IPS-18c (cell line): ENCODE data around the gene SLC35A4.
A peak's percentile ranks its signal among the peaks of the same experiment; 100 is the strongest.

Source experiments
- H3K4me3 ChIP-seq: 2 replicates; pipeline ENCODE4 v1.7.0; 2013; ENCODE audit warnings: low read depth, mild to moderate bottlenecking, low read length, moderate library complexity; ENCODE audit not compliant: insufficient read depth
- H3K9me3 ChIP-seq: one replicate; pipeline ENCODE4 v1.6.1; 2013; ENCODE audit warnings: mild to moderate bottlenecking, low read length, moderate library complexity; ENCODE audit not compliant: control insufficient read depth, insufficient read depth

The SLC35A4 gene

DNA sequence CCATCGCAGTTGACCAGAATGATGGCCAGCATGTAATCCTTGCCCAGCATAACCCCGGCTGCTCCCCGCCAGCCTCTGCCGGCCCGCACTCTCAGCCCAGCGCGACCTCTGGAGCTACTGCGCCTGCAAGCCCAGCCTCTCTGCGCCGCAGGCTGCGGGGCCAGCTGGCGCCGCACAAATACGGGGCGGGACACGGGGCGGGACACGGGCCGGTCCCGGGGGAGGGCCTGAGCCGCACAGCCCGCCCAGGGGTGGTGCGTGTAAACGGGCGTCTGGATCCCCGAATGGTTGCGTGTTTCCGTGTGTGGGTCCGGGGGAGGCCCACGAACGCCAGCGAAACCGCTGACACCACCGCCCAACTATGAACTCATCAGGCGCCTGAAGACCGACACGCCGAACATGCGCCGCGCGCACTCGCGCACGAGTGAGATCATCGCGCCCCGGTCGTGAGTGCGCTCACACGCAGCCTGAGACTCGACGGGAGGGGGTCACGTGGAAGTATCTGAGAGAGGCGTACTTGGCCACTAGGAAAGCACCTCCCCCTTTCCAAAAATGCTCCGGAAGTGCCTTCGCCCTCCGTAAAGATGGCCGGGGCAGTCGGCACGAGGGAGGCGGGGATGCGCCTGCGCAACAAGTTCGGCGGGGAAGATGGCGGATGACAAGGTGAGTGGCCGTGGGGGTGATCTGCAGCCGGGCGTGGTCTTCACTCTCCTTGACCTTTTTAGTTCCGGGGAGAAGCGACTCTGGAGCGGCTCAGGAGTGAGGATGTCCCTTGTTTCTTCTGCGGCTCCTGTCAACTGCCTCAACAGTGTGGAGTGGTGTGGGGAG is at the start of gene SLC35A4, which contains the start of gene APBB3:
Gene SLC35A4, plus strand, starts transcription at position 633 of the 828 bp plus-strand sequence. CDS start 2,342 bp downstream, outside the sequence.
Gene APBB3, minus strand, starts transcription at position 403 of the 828 bp plus-strand sequence. Its CDS starts 353 bp downstream, at position 50.
- Histone ChIP-seq H3K9me3 (no peaks in the 10 kb centered on the region), H3K4me3 (peak within 1 kb of the TSS; percentile 89)

DNA sequence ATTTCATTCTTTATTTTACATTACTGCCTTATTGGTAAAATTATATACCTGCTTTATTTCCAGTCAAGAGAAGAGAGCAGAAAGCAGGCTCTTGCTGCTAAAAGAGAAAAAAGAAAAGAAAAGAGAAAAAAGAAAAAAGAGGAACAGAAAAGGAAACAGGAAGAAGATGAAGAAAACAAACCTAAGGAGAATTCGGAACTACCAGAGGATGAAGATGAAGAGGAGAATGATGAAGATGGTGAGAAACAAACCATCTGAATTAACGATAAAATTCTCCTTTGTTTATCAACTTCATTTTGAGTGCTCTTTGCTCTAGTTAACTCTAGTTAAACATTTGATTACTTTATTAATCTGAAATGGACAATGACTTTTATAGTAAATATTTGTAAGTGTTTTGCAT is 40.6 kb upstream of the SLC35A4 start:
- no peak overlapping the region for H3K4me3 ChIP-seq
- no peaks in the 10 kb centered on the region for H3K9me3 ChIP-seq

GRCh38 chr5:140540227-140540626 is 24.4 kb upstream of the SLC35A4 start:
- H3K4me3 ChIP-seq, result no peak overlapping the region
- no peaks in the 10 kb centered on the region for H3K9me3 ChIP-seq

GRCh38 chr5:140542972-140543371 is 21.7 kb upstream of the SLC35A4 start:
- H3K9me3 ChIP-seq, result no peaks in the 10 kb centered on the region
- no peak overlapping the region for H3K4me3 ChIP-seq

GRCh38 chr5:140544986-140545385 is 19.6 kb upstream of the SLC35A4 start:
- H3K4me3 ChIP-seq, result no peak overlapping the region
- H3K9me3 ChIP-seq, result no peaks in the 10 kb centered on the region

DNA sequence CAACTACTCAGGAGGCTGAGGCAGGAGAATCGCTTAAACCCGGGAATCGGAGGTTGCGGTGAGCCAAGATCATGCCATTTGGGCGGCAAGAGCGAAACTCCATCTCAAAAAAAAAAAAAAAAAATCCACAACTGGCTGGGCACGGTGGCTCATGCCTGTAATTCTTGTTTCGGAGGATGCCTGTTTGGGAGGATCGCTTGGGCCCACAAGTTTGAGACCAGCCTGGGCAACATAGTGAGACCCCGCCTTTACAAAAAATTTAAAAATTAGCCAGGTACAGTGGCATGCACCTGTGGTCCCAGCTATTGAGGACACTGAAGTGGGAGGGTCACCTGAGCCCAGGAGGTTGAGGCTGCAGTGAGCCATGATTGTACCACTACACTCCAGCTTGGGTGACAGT is 19.0 kb upstream of the SLC35A4 start:
- no peak overlapping the region for H3K4me3 ChIP-seq
- H3K9me3 ChIP-seq, result no peaks in the 10 kb centered on the region

DNA sequence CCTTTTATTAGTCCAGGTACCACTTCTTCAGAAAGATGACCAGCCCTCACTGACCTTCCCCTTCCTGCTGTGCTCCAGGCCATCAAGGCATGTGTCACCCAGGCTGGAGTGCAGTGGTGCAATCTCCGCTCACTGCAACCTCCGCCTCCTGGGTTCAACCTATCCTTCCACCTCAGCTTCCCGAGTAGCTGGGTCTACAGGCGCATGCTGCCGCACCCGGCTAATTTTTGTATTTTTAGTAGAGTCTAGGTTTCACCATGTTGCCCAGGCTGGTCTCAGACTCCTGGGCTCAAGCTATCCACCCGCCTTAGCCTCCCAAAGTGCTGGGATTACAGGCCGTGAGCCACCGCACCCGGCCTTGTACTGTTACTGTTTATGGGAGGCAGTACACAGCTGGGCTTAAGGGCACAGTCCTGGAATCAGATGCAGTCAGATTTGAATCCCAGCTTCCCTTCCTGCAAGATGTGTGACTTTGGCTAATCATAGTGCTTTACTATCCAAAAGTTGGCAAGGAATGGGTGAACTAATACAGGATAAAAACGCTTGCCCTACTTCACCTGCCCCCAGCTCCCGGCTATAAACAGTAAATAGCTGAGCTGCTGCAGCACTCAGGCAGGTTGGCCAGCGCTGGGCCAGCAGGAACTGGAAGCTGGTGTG is 17.6 kb upstream of the SLC35A4 start:
- no peaks in the 10 kb centered on the region for H3K9me3 ChIP-seq
- peak overlapping the region; percentile 36; the same call in 1 of the 2 replicates for H3K4me3 ChIP-seq

GRCh38 chr5:140547508-140548299 is 16.9 kb upstream of the SLC35A4 start, which contains the start of gene EIF4EBP3:
EIF4EBP3 (plus strand) TSS chr5:140547662; CDS start chr5:140547738, 76 bp downstream.
- peaks cover 2% of the 10 kb centered on the region for H3K9me3 ChIP-seq
- H3K4me3 ChIP-seq, result peak within 1 kb of the TSS; percentile 71

- peak overlapping the region; percentile 71 for H3K4me3 ChIP-seq
- H3K9me3 ChIP-seq, result peaks cover 2% of the 10 kb centered on the region
Observed at GRCh38 chr5:140548300-140548688, 16.3 kb upstream of the SLC35A4 start.

GRCh38 chr5:140548791-140549190 is 15.8 kb upstream of the SLC35A4 start:
- Histone ChIP-seq H3K4me3 (peak overlapping the region; percentile 22; the same call in 1 of the 2 replicates), H3K9me3 (peaks cover 2% of the 10 kb centered on the region)

DNA sequence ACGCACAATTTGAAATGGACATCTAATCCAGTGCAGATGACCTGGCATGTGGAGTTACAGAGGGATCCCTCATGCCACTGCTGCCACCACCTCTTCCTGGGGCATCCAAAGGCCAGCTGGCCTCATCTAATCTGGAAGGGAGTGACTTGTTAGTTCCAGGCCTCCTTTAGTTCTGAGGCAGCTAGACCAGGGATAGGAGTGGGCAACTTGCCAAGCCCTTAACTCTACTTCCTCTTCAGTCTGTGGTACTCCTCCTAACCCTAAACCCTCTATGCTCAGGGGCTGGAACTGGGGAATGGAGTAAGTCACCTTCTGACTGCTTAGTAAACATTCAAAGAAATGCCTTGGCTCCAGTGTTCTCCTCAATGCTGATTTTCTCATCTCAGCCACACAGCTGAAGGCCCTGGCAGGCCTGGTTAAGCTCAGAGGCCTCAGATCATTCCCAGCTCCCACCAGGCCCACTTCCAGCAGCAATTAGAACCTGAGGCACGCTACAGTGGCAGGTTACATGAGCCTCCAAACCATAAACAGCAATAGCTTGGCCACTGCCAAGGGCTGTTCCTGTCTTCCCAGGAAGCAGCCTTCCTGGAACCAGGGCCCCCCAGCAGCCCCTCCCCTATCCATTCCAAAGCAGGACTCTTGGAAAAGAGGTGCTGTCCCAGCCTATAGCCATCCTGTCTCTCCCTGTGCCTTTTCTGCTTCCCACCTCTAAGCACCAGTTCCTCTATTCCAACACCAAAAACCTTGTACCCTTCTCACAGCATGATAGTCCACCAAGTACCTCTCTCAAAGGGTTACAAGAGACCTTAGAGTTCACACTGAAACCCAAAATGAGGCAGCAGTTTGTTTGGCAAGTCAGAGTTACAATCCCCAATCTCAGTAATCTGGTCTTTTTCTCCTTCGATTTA is 15.1 kb upstream of the SLC35A4 start:
- no peak overlapping the region for H3K4me3 ChIP-seq
- peaks cover 2% of the 10 kb centered on the region for H3K9me3 ChIP-seq

DNA sequence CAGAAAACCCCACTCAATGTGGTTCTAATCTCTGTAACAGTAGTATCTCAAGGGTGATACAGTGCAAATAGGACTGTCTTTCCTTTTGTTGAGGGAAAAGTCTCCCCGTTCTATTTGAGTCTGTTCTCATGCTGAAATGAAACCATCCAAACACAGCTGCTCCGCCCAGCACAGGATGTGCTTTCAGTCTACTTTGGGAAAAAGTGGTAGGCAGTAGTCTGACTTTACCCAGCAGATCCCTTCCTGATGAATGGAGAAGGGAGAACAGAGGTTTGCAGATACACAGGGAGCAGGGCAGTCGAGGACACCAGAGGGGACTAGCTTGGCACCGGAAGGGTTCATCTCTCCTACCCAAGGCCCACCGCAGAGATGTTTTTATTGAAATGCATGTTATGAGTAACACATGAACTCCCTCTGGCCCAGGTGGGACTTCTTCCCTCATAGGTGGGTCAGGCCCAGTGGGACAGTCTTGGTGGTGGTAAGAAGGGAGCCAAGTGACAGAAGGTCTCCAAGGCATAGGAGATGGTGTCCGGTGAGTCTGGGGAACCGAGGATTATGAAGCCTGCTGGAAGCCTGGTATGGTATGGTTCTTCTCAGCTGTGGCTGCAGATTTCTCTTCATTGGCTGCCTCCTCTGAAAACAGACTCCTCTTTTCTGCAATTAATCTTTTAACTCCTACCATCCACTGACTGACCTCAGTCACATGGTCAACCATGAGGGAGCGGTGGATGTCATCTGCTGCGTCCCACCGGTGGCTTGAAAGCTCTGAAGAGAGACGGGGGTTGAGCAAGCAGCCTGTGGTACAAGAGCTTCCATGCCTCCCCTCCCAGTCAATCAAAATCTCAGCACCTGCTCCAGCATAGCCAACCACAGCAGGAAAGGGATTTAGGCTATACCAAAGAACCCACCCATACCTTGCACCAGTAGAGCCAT is 14.2 kb upstream of the SLC35A4 start:
- no peak overlapping the region for H3K4me3 ChIP-seq
- H3K9me3 ChIP-seq, result peaks cover 2% of the 10 kb centered on the region

DNA sequence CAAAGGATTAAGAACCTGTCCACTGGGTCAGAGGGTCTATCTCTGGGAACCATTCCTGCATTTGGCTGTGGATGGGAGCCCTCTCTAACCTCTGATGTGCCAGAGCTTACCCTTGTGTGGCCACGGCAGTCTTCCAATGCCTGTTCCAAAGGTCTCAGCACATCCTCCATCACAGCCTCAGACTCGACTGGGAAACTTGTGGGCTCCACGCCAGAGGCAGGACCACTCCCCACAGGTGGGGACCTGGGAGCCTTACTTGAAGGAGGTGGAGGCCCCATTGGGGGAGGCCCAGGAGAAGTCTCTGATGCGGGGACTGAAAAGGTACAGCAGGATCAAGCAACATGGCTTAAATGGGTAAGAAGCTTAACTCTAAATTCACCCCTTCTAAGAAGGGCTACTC is 12.8 kb upstream of the SLC35A4 start:
- H3K4me3 ChIP-seq, result no peak overlapping the region
- H3K9me3 ChIP-seq, result peaks cover 2% of the 10 kb centered on the region

- H3K9me3 ChIP-seq, result peaks cover 2% of the 10 kb centered on the region
- no peak overlapping the region for H3K4me3 ChIP-seq
Observed at GRCh38 chr5:140553657-140554056, 11.0 kb upstream of the SLC35A4 start.

- H3K9me3 ChIP-seq, result peaks cover 2% of the 10 kb centered on the region
- H3K4me3 ChIP-seq, result no peak overlapping the region
Observed at GRCh38 chr5:140554454-140554853, 10.2 kb upstream of the SLC35A4 start.
